Measurements from ENCODE around the gene SLC2A13.

GRCh38 chr12:39920647-39921046 lies 185.2 kb downstream of the SLC2A13 start:
- no peak for TF ChIP-seq ZNF830 (tag by site-specific recombination; IDR thresholded peaks at IDR 0.05; ENCODE audit: low read depth)
- TF ChIP-seq CTCF (tag by site-specific recombination; IDR thresholded peaks at IDR 0.05), result no peak
- TF ChIP-seq MYNN (tag by site-specific recombination; IDR thresholded peaks at IDR 0.05; ENCODE audit: borderline replicate concordance), result no peak
- no peak for TF ChIP-seq MZF1 (tag by site-specific recombination; IDR thresholded peaks at IDR 0.05; ENCODE audit: borderline replicate concordance)
- TF ChIP-seq ZNF302 (tag by site-specific recombination; IDR thresholded peaks at IDR 0.05; ENCODE audit: low read depth), result no peak
- TF ChIP-seq ZNF664 (tag by site-specific recombination; IDR thresholded peaks at IDR 0.05), result no peak
- TF ChIP-seq PBX3 (CRISPR knock-in tag; IDR thresholded peaks at IDR 0.05), result no peak
- TF ChIP-seq ZNF175 (tag by site-specific recombination; IDR thresholded peaks at IDR 0.05), result no peak
- TF ChIP-seq ZEB2 (tag by site-specific recombination; IDR thresholded peaks at IDR 0.05), result no peak

Measured in HEK293 (cell line).